Measurements from ENCODE around the gene TSPAN16.
A peak's percentile ranks its signal among the peaks of the same experiment; 100 is the strongest.
"Not testable (repeated sequence)": the region's sequence is repeated elsewhere in the genome, so short reads cannot be mapped to it uniquely, and the experiment has no call there.

The TSPAN16 gene

GRCh38 chr19:11338121-11338520 lies 42.2 kb downstream of the TSPAN16 start:
- Histone ChIP-seq H3K4me1 (ENCODE audit: control insufficient read depth, insufficient read depth, low read length) (peaks cover 12% of the 10 kb centered on the region), H3K27me3 (replicated peaks; ENCODE audit: control insufficient read depth, insufficient read depth, low read length) (no peaks in the 10 kb centered on the region), H3K4me3 (ENCODE audit: low read length) (no peak overlapping the region), H3K9me3 (ENCODE audit: control insufficient read depth, low read length) (no peaks in the 10 kb centered on the region), H3K9ac (ENCODE audit: low read length) (no peak overlapping the region), H3K36me3 (ENCODE audit: control insufficient read depth, insufficient read depth, low read length, severe bottlenecking) (peaks cover 4% of the 10 kb centered on the region)
- no peak for DNase-seq (ENCODE audit: low read depth)

DNA sequence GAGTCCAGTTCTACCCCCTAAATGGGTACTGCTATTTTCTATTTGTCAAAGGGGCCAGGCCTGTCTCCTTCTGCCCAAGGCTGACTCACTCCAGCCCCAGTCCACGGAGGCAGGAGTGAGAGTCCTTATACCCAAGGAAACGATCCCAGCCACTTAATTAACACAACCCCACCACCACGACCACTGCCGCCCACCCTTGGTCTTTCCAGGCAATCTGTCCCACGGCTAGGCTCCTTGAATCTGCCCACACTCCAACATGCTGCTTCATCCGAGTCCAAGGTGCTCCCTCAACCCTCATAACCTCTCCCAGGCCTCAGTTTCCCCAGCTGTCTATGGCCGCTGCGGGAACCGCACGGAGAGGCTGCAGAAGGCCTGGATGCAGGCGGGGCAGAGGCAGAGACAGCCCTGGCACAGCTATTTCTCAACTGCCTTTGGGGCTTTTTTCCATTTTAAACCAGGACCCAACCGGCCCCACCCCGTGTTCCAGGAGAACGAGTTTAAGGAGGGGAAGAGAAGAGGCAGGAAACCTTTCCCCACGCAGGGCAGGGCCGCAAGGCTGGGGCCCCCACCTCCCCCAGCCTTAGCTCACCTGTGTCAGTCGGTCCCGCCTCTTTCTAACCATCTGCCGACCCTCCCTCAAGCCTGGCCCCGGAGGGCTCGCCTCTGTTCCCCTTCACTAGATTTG lies 42.8 kb downstream of the TSPAN16 start:
- H3K9ac ChIP-seq (ENCODE audit: low read length): peak overlapping the region; percentile 67
- DNase-seq (ENCODE audit: low read depth): peak; percentile 47
- H3K4me3 ChIP-seq (ENCODE audit: low read length): peak overlapping the region; percentile 78
- H3K27me3 ChIP-seq (replicated peaks; ENCODE audit: control insufficient read depth, insufficient read depth, low read length): no peaks in the 10 kb centered on the region
- peaks cover 12% of the 10 kb centered on the region for H3K4me1 ChIP-seq (ENCODE audit: control insufficient read depth, insufficient read depth, low read length)
- peaks cover 4% of the 10 kb centered on the region for H3K36me3 ChIP-seq (ENCODE audit: control insufficient read depth, insufficient read depth, low read length, severe bottlenecking)
- no peaks in the 10 kb centered on the region for H3K9me3 ChIP-seq (ENCODE audit: control insufficient read depth, low read length)

DNA sequence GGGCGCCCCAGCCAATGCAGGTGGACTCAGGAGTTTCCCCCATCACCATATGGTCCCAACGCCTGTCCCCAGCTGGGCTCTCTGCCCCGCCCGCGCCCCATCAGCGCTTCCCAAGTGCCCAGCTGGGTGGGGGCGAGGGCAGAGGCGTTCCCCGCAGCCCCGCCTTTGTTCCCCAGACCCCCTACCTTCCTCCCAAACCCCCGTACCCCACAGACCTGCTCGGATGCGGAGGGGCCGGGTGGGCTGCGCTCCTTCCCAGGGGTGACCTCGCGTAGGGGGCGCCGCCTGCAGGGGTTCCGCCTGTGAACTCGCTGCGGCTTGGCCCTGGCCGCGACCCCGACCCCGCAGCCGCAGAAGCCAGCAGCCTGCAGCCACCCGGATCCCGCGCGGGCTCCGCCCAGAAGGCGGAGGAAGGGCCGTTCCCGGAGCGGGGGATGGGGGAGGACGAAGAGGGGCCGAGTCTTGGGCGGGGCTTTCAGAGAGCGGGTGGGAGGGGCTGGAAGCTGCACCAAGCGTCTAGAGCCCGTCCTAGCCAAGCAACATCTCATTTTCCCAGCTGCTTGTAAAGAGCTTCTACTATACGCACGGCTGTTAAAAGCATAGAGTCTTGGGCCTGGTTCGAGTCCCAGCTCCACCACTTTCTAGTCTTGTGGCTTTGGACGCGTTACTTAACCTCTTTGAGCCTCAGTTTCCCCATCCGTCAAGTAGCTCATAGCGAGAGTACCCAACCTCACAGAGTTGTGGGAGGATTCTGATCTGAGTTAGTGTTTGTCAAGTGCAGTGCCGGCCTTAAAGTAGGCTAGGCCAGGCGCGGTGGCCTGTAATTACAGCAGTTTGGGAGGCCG lies 43.5 kb downstream of the TSPAN16 start, which contains the start of gene RAB3D:
Gene RAB3D, minus strand, starts transcription at position 404 of the 845 bp plus-strand sequence. CDS start 2,258 bp downstream, outside the sequence.
- DNase-seq (ENCODE audit: low read depth): peak; percentile 96
- peak within 1 kb of the TSS; percentile 67 for H3K9ac ChIP-seq (ENCODE audit: low read length)
- H3K36me3 ChIP-seq (ENCODE audit: control insufficient read depth, insufficient read depth, low read length, severe bottlenecking): peaks cover 4% of the 10 kb centered on the region
- peak within 1 kb of the TSS; percentile 78 for H3K4me3 ChIP-seq (ENCODE audit: low read length)
- H3K9me3 ChIP-seq (ENCODE audit: control insufficient read depth, low read length): no peaks in the 10 kb centered on the region
- no peaks in the 10 kb centered on the region for H3K27me3 ChIP-seq (replicated peaks; ENCODE audit: control insufficient read depth, insufficient read depth, low read length)
- H3K4me1 ChIP-seq (ENCODE audit: control insufficient read depth, insufficient read depth, low read length): peaks cover 18% of the 10 kb centered on the region

DNA sequence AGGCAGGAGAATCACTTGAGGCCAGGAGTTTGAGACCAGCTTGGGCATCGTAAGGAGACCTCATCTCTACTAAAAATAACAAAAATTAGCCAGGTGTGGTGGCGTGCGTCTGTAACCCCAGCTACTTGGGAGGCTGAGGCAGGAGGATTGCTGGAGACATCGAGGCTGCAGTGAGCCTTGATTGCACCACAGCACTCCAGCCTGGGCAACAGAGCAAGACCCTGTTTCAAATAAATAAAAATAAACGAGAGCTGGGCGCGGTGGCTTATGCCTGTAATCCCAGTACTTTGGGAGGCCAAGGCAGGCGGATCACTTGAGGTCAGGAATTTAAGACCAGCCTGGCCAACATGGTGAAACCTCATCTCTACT lies 44.1 kb downstream of the TSPAN16 start:
- Histone ChIP-seq H3K4me3 (ENCODE audit: low read length) (peak overlapping the region; percentile 78), H3K9ac (ENCODE audit: low read length) (peak overlapping the region; percentile 17), H3K4me1 (ENCODE audit: control insufficient read depth, insufficient read depth, low read length) (peaks cover 22% of the 10 kb centered on the region)
- H3K36me3 ChIP-seq (ENCODE audit: control insufficient read depth, insufficient read depth, low read length, severe bottlenecking); DNase-seq (ENCODE audit: low read depth); H3K27me3 ChIP-seq (replicated peaks; ENCODE audit: control insufficient read depth, insufficient read depth, low read length); H3K9me3 ChIP-seq (ENCODE audit: control insufficient read depth, low read length): not testable (repeated sequence)

DNA sequence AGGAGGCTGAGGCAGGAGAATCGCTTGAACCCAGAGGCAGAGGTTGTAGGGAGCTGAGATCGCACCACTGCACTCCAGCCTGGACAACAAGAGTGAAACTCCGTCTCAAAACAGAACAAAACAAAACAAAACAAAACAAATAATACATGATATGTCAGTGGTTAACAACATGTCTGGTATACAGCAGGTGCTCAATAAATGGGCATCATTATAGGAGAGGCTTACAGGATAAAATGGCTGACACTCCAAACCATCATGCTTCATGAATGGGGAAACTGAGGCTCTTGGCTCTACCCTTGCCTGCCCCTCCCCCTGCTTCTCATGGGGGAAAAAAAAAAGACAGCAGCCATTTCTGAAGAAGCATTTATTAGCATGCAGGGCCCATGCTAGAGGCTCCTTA lies 46.5 kb downstream of the TSPAN16 start:
- peaks cover 35% of the 10 kb centered on the region for H3K4me1 ChIP-seq (ENCODE audit: control insufficient read depth, insufficient read depth, low read length)
- no peaks in the 10 kb centered on the region for H3K36me3 ChIP-seq (ENCODE audit: control insufficient read depth, insufficient read depth, low read length, severe bottlenecking)
- H3K9me3 ChIP-seq (ENCODE audit: control insufficient read depth, low read length): no peaks in the 10 kb centered on the region
- H3K27me3 ChIP-seq (replicated peaks; ENCODE audit: control insufficient read depth, insufficient read depth, low read length): no peaks in the 10 kb centered on the region
- DNase-seq (ENCODE audit: low read depth): no peak
- H3K9ac ChIP-seq (ENCODE audit: low read length): no peak overlapping the region
- H3K4me3 ChIP-seq (ENCODE audit: low read length): no peak overlapping the region

- DNase-seq (ENCODE audit: low read depth): peak; percentile 11
- H3K36me3 ChIP-seq (ENCODE audit: control insufficient read depth, insufficient read depth, low read length, severe bottlenecking): no peaks in the 10 kb centered on the region
- peak overlapping the region; percentile 94 for H3K4me3 ChIP-seq (ENCODE audit: low read length)
- no peaks in the 10 kb centered on the region for H3K27me3 ChIP-seq (replicated peaks; ENCODE audit: control insufficient read depth, insufficient read depth, low read length)
- H3K4me1 ChIP-seq (ENCODE audit: control insufficient read depth, insufficient read depth, low read length): peaks cover 23% of the 10 kb centered on the region
- H3K9ac ChIP-seq (ENCODE audit: low read length): peak overlapping the region; percentile 90
- peaks cover 9% of the 10 kb centered on the region for H3K9me3 ChIP-seq (ENCODE audit: control insufficient read depth, low read length)
These were observed 49.3 kb downstream of the TSPAN16 start for GRCh38 chr19:11345122-11345803.

DNA sequence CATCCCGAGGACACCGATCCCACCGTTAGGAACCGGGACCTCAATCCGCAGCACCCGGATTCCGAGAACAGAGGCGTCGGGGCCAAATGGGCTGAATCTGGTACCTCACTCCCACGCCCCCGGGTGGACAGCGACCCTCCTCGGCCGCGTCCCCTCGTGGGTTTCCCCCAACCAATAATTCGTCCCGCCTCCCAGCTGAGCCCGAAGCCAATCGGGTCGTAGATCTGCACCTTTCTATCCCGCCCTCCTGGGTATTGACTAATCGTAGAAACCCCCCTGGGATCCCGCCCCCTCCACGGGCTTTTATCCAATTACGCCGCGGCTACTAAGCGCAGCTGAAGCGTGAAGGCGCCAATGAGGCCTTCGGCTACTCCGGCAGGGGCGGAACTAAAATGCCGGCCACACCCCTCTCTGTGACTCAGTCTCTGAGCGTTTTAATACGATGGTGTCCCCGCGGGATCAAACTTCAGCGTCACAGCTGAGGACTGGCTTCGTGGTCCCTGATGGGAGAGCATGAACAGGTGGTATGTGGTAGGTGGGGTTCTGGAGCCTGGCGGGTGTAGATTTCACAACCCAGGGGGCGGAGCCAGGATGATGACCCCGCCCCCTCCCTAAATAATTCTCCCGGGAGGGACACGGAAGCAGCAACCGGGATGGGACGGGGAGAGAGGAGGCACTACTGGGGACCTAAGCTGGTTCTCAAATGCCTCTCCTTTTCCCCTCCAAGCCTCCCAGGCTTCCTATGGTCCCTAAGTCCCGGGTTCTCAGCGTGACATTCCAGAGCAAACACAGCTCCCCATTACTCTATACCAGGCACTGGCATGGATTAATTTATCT lies 50.4 kb downstream of the TSPAN16 start, which contains the start of the genes CCDC159 and TMEM205:
Gene CCDC159, plus strand, starts transcription at position 416 of the 837 bp plus-strand sequence. Its CDS starts 88 bp downstream, at position 504.
Gene TMEM205, minus strand, starts transcription at position 165 of the 837 bp plus-strand sequence. CDS start 649 bp downstream, outside the sequence.
- Histone ChIP-seq H3K4me3 (ENCODE audit: low read length) (peak within 1 kb of the TSS; percentile 94), H3K27me3 (replicated peaks; ENCODE audit: control insufficient read depth, insufficient read depth, low read length) (no peaks in the 10 kb centered on the region), H3K4me1 (ENCODE audit: control insufficient read depth, insufficient read depth, low read length) (peaks cover 23% of the 10 kb centered on the region), H3K9ac (ENCODE audit: low read length) (peak within 1 kb of the TSS; percentile 90), H3K9me3 (ENCODE audit: control insufficient read depth, low read length) (peaks cover 9% of the 10 kb centered on the region), H3K36me3 (ENCODE audit: control insufficient read depth, insufficient read depth, low read length, severe bottlenecking) (no peaks in the 10 kb centered on the region)
- DNase-seq (ENCODE audit: low read depth): peak; percentile 100

DNA sequence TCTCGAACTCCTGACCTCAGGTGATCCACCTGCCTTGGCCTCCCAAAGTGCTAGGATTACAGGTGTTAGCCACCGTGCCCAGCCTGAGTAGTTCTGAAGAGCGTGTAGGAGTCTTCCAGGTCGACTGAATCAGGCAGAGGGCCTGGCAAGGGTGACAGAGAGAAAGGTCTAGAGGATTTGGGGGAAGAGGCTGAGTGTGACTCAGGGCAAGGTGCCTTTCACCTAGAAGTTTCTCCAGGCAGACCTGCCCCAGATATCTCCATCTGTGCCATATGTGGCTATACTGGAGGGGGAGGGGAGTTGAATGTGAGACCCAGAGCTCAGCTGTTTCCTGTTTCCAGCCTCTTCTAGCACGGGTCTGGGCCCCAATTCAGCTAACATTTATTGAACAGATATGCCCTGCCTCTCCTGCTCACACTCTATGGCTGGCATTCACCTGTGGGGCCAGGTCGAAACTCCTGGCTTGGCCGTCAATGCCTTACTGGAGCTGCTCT lies 51.6 kb downstream of the TSPAN16 start:
- Histone ChIP-seq H3K9ac (ENCODE audit: low read length) (no peak overlapping the region), H3K9me3 (ENCODE audit: control insufficient read depth, low read length) (peaks cover 9% of the 10 kb centered on the region), H3K36me3 (ENCODE audit: control insufficient read depth, insufficient read depth, low read length, severe bottlenecking) (no peaks in the 10 kb centered on the region), H3K4me3 (ENCODE audit: low read length) (no peak overlapping the region), H3K27me3 (replicated peaks; ENCODE audit: control insufficient read depth, insufficient read depth, low read length) (no peaks in the 10 kb centered on the region), H3K4me1 (ENCODE audit: control insufficient read depth, insufficient read depth, low read length) (peaks cover 23% of the 10 kb centered on the region)
- DNase-seq (ENCODE audit: low read depth): no peak

DNA sequence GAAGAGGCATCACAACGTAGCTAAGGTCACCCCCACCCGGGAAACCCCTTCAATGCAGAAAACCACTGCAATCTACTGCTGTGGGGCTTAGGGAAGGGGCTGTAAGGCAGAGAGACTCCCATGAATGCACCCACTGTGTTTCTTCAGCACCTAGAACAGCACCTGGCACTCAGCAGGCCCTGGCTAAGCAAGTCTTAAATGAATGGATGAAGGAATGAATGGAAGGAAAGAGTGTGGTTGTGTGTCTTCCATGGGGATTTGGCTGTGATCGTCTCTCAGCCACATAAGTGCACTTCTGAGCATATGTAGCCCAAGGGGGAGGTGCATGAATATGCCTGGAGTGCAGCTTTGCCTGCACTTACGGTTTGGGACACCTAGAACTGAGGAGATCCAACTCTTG lies 53.2 kb downstream of the TSPAN16 start:
- H3K4me3 ChIP-seq (ENCODE audit: low read length): no peak overlapping the region
- H3K4me1 ChIP-seq (ENCODE audit: control insufficient read depth, insufficient read depth, low read length): peaks cover 19% of the 10 kb centered on the region
- no peak for DNase-seq (ENCODE audit: low read depth)
- H3K9me3 ChIP-seq (ENCODE audit: control insufficient read depth, low read length): peaks cover 9% of the 10 kb centered on the region
- no peak overlapping the region for H3K9ac ChIP-seq (ENCODE audit: low read length)
- H3K36me3 ChIP-seq (ENCODE audit: control insufficient read depth, insufficient read depth, low read length, severe bottlenecking): no peaks in the 10 kb centered on the region
- no peaks in the 10 kb centered on the region for H3K27me3 ChIP-seq (replicated peaks; ENCODE audit: control insufficient read depth, insufficient read depth, low read length)

DNA sequence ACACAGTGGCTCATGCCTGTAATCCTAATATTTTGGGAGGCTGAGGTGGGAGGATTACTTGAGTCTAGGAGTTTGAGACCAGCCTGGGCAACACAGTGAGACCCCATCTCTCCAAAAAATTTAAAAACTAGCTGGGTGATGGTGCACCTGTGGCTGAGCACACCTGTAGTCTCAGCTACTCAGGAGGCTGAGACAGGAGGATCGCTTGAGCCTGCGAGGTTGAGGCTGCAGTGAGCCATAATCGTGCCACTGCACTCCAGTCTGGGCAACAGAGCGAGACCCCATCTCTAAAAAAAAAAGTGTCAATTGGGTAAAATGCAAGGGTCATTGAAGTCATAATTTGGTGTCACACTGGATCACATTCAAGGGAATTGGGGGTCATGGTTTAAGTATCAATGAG lies 58.1 kb downstream of the TSPAN16 start:
- peaks cover 11% of the 10 kb centered on the region for H3K4me1 ChIP-seq (ENCODE audit: control insufficient read depth, insufficient read depth, low read length)
- not testable (repeated sequence) for H3K36me3 ChIP-seq (ENCODE audit: control insufficient read depth, insufficient read depth, low read length, severe bottlenecking); H3K9ac ChIP-seq (ENCODE audit: low read length); H3K9me3 ChIP-seq (ENCODE audit: control insufficient read depth, low read length); H3K4me3 ChIP-seq (ENCODE audit: low read length); H3K27me3 ChIP-seq (replicated peaks; ENCODE audit: control insufficient read depth, insufficient read depth, low read length); DNase-seq (ENCODE audit: low read depth)
